GM19099 (cell line): ENCODE results near the gene CEP131.

Experiments used
- POLR2A ChIP-seq: IDR thresholded peaks from 3 replicates; pipeline ENCODE4 v1.6.1; 2011; ENCODE audit warnings: low read depth; ENCODE audit not compliant: insufficient read length; ENCODE audit errors: extremely low read depth

The CEP131 gene

DNA sequence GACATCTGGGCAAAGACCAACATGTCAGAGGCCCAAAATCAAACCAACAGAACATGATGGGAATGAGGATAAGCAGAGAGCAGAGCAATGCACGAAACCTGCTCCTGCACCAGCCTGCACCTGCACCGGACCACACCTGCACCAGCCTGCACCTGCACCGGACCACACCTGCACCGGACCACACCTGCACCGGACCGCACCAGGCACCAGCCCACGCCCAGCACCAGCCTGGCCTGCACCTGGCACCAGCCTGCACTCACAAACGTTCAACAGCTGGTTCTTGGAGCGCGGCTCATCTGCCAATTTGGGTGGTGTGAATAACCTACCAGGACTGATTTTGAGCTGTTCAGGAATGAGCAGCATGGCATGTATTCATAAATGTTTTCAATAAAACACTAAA is 18.2 kb downstream of the CEP131 start:
- TF ChIP-seq POLR2A: no peak

DNA sequence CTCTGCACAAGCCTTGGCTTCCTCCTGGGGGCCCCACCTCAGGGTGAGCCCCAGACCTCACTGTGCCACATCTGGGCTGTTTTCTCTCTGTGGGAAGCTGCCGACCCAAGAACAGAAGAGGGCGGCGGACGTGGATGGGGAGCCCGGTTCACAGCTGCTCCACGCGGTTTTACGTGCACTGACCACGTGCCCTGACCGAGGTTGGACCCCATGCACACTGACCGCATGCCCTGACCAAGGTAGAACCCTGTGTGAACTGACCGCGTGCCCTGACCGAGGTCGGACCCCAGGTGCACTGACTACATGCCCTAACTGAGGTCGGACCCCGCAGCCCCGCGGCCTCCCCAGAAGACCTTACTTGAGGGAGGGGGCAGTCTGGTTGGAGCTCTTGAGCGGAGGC is 19.6 kb downstream of the CEP131 start:
- TF ChIP-seq POLR2A: no peak

DNA sequence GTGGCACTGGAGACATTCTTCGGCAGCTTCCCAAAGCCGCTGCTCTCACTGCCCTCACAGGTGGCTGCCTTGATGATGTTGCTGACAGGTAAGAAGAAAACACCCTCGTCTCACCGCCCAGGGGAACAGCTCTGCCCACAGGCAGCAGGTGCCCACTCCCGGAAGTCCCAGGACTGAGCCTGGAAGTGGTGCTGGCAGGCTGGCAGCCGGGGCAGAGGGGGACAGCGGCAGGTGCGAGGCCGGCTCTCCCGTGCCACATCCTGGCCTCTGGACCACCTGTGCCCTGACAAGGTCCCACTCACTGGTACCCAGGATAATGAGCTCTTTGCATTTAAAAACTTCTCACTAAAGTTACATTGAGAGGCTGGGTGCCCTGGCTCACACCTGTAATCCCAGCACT is 20.4 kb downstream of the CEP131 start:
- TF ChIP-seq POLR2A: no peak

GRCh38 chr17:81200695-81201580 is 21.8 kb downstream of the CEP131 start:
- no peak for TF ChIP-seq POLR2A

DNA sequence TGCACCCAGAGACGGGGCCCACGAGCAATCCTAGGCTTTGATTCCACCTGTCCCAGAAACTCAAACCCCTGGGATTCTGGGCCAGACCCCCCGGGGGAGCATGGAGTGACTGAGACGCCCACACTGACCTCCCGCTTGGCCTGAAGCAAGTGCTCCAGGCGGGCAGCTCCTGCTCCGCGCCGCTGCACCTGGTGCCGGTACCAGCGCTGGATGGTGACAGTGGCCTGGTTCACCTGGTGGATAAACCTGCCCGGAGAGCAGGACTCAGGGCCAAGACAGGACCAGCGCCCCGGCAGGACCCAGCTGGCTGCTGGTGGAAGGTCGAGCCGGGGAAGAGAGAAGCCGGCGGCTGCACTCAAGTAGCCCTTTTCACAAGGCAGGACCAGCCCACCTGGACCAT is 22.6 kb downstream of the CEP131 start:
- no peak for TF ChIP-seq POLR2A

- no peak for TF ChIP-seq POLR2A
Observed at GRCh38 chr17:81199482-81199830, 23.3 kb downstream of the CEP131 start.

DNA sequence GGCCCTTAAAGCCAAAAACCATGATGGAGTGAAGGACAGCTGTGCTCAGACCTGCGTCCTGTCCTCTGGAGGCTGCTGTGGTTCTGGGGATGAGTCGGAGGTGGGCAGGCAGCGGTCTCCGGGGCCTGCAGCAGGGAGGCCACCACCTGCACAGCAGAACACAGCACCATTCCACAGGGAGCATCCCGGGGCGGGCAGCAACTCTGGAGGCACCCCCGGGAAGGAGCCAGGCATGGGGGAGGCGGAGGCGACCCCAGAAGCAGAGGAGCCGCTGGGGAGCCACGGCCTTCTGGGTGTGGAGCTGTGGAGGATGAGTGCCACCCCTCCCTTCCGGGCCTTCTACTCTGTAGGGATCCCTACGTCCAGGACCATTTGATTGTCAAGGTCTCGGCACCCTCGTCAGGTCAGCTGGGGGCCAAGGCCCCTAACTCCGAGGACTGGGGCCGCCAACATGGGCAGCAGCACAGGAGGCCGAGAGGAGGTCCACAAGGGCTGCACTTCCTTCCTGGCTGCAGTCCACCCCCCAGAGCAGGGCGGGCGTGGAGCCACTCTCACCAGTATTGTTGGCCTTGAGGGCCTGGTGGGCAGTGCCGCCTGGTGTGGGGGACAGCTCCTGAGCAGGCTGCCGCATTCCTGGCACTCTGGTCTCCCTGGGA is 23.8 kb downstream of the CEP131 start:
- no peak for TF ChIP-seq POLR2A

DNA sequence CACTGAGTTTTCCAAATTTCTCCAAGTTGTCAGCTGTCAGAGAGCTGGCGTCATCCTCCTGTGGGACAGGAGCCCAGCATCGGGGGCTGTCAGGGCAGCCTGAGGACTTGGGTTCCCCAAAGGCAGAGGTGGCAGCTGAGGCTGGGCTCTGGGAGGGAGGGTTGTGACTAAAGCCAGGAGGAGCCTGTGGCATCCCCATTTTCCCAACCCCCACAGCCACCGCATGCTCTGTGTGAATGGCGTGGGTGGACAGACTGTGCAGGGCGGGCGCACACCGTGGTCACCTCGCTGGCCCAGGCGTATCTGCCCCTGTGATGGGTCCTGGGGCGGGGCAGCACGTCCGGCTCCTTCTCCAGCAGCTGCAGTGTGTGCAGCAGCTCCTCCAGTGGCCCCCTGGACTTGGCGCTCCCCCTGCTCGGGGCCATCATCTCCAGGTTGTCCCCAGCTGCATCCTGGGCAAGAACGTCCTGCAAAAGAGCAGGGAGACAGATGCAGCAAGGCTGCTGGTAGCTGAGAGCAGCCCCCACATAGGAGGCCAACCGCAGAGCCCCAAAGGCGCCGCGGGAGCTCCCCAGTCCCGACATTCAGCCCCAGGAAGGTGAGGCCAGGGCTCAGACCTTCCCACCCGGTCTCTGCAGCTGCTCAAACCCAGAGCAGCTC is 24.8 kb downstream of the CEP131 start:
- no peak for TF ChIP-seq POLR2A

DNA sequence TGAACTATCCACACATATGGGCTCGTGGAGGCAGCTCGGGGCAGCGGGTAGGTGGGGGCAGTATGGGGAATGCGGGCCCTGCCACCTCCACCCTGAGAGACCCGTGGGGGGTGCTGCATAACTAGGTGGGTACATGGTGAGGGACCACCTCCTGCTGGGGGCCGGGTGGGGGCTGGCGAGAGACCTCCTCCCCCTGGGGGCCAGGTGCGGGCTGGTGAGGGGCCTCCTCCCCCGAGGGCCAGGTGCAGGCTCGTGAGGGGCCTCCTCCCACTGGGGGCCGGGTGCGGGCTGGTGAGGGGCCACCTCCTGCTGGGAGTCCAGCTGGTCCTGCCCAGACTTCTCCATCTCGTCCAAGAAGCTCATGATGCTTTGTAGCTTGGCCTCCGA is 25.4 kb downstream of the CEP131 start:
- TF ChIP-seq POLR2A: no peak

DNA sequence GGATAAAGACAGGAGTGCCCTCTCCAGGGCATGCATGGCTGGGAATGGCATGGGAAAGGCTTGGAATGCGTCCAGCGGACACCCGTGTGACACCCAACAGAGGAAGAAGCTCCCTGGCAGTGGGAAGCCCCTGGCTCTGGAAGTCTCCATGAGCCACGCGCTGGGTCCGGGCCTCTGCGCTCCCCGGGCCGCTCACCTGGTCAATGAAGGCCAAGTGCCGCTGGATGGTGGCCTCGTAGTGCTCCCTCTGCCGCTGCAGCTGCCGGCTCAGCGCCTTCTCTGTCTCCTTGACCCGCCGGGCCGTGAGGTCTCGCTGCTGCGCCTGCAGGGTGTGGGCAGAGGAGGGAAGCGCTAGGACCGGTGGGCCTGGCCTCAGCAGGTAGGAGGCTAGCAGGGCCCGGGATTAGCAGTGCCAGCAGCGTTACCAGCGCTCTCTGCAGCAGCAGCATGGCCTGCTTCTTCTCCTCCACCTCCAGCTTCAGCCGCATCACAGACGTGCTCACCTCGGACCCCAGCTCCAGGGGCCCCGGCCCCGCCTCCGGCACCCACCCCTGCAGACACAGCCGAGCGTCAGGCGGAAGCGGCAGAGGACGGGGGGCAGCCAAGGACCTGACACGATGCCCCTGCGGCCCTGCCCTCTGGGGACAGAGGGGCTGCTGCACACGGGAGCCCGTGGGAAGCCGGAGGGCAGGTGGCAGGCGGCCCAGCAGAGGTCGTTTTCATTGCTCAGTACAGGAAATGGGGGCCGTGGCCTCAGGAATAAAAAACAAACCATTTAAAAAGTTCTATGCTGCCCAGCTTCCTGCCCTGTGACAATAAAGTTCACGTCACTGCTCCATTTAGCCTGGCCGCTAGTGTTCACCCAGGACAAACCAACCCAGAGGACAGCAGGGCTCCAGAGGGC is 26.0 kb downstream of the CEP131 start:
- TF ChIP-seq POLR2A: no peak

DNA sequence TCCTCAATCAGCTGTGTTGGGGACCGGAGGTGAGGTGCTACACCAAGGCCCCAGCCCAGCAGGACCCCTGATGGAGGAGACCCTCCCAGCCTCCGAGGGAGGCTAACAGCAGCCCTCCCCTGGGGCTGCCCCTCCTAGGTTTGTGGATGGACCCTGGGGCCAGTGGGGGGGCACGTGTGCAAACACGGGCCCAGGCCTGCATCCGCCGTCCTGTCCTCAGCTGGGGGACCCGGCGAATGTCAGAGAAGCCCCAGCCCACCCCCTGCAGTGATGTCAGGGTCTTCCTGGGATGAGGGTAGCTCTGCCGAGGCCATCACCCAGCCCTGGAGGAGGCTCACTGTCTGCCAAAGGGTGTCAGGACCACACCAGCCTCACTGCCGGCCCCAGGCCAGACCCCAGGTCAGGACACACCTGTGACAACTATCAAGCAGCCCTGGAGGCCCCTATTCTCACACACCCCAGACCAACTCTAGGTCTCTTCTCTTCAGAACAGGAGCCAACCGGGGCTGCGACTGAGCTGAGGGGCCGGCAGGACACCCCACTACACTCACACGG is 26.7 kb downstream of the CEP131 start:
- no peak for TF ChIP-seq POLR2A

DNA sequence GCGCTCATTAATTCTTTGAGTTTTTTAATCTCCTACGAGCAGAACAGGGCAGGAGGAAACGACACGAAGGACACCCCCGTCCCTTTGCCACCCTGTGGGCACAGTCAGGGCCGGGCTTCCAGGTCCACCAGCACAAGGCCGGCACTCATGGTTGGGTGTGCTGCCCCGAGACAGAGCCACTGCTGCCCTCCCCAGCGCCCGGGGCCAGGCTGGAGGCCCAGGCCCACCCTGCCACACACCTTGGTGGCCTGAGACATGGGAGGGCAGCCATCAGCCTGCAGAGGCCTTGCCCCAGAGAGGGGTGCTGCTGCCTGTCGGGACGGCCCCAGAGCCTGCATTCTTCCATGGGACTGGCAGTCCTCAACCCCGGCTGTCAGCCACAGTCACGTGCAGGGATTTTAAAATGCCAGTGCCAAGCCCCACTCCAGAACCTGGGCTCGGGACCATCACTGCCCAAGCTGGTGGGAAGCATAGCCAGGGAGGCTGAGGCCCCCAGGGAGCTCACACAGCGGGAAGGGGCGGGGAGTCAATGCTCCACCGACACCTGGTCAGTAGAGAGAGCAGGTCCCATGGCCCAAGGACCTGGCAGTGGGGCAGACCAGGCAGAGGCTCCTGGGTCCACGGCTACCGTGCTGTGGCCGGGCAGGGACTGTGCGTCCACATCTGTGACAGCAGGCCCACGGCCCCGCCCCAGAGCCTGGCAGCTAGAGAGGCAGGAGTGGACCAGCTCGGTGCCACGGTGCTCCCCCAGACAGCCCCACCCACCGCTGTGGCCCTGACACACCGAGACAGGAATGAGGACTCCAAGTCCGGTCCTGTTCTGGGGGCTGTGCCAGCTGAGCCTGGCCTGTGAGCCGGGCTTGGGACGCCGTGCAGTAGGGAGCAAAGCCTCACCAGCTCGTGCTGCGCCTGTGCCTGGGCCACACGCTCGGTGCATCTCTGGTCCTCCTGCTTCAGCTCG is 27.5 kb downstream of the CEP131 start:
- TF ChIP-seq POLR2A: no peak

GRCh38 chr17:81194225-81194760 is 28.5 kb downstream of the CEP131 start:
- TF ChIP-seq POLR2A: no peak
